HCT116 (cell line): ENCODE results near the gene PPM1E.

Source experiments
- JUND ChIP-seq: IDR thresholded peaks from 2 replicates; pipeline ENCODE4 v1.6.1; 2012
- POLR2A ChIP-seq: IDR thresholded peaks from 2 replicates; pipeline ENCODE4 v1.7.0; 2011; ENCODE audit warnings: borderline replicate concordance; ENCODE audit not compliant: insufficient read depth, insufficient read length; ENCODE audit errors: extremely low read depth
- TCF7L2 ChIP-seq: IDR thresholded peaks from 2 replicates; pipeline ENCODE4 v1.7.0; 2011; ENCODE audit warnings: borderline replicate concordance, inconsistent platforms; ENCODE audit not compliant: insufficient read depth, insufficient read length; ENCODE audit errors: extremely low read depth
- YY1 ChIP-seq: IDR thresholded peaks from 2 replicates; pipeline ENCODE4 v1.6.1; 2011; ENCODE audit warnings: low read length, low read depth, moderate library complexity, mild to moderate bottlenecking; ENCODE audit not compliant: insufficient replicate concordance; ENCODE audit errors: extremely low read depth
- TF ChIP-seq, protein P1 (sequence below), 3 experiments: fragments of 200-600 bp in 1 of 3; sonication (generic) in 1 of 3; IDR thresholded peaks in 2 of 3; conservative IDR thresholded peaks in 1 of 3; 2 replicates each; pipeline ENCODE4 v1.5.1; 2012 to 2017; ENCODE audit warnings: low read depth in 2 of 3, low read length in 2 of 3, antibody characterized with exemption in 1 of 3, borderline replicate concordance in 1 of 3, control low read depth in 1 of 3, mild to moderate bottlenecking in 1 of 3, mixed read lengths in 1 of 3, mixed run types in 1 of 3, moderate library complexity in 1 of 3; ENCODE audit not compliant: insufficient read depth in 1 of 3

DNA sequence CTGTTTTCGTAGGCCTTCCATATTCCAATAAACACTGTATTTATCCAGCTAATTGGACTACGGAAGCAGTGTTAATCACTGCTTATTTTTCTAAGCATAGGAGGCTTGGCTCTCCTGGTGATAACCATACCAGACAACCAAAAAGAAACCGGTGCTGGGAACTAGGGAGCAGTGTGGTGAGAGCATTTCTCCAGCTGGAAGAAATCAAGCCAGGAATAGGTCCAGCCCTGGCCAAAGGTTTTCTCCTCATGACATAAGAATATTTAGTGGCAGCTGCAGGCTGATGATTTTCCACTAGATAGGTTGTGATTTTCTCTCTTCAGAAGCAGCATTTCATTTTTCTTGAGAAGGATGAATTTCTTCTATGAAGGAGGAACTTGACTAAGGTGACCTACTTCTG lies 209.6 kb downstream of the PPM1E start:
- TF ChIP-seq YY1 (no peak), POLR2A (no peak), JUND (no peak), TCF7L2 (no peak)
- TF ChIP-seq, protein P1, sequence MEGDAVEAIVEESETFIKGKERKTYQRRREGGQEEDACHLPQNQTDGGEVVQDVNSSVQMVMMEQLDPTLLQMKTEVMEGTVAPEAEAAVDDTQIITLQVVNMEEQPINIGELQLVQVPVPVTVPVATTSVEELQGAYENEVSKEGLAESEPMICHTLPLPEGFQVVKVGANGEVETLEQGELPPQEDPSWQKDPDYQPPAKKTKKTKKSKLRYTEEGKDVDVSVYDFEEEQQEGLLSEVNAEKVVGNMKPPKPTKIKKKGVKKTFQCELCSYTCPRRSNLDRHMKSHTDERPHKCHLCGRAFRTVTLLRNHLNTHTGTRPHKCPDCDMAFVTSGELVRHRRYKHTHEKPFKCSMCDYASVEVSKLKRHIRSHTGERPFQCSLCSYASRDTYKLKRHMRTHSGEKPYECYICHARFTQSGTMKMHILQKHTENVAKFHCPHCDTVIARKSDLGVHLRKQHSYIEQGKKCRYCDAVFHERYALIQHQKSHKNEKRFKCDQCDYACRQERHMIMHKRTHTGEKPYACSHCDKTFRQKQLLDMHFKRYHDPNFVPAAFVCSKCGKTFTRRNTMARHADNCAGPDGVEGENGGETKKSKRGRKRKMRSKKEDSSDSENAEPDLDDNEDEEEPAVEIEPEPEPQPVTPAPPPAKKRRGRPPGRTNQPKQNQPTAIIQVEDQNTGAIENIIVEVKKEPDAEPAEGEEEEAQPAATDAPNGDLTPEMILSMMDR (IDR thresholded peaks at IDR 0.05 in 2 of 3, conservative IDR thresholded peaks at IDR 0.05 in 1 of 3; ENCODE audit: borderline replicate concordance in 1 of 3, insufficient read depth in 1 of 3, low read depth in 2 of 3, low read length in 2 of 3): no peak
